SK-N-MC (cell line): Measurements from ENCODE around the gene UGT1A10.

Experiments
- DNase-seq: peaks from one replicate; pipeline ENCODE4 v3.0.0-alpha.2; 2011; ENCODE audit warnings: low read depth, low spot score
- H3K27ac ChIP-seq: fragments of 200-600 bp; sonication (generic); 2 replicates; pipeline ENCODE4 v1.5.1; 2016; ENCODE audit warnings: mixed run types
- H3K36me3 ChIP-seq: fragments of 200-600 bp; sonication (generic); 2 replicates; pipeline ENCODE4 v1.6.1; 2017; ENCODE audit warnings: antibody characterized with exemption, low read length, mixed read lengths; ENCODE audit not compliant: insufficient read depth
- H3K4me3 ChIP-seq: fragments of 200-600 bp; sonication (generic); 2 replicates; pipeline ENCODE4 v1.5.1; 2016
- H3K9ac ChIP-seq: fragments of 200-600 bp; sonication (generic); 2 replicates; pipeline ENCODE4 v1.8.0; 2017; ENCODE audit warnings: mixed run types, mixed read lengths; ENCODE audit not compliant: insufficient read length
- H3K9me3 ChIP-seq: fragments of 200-600 bp; sonication (generic); 2 replicates; pipeline ENCODE4 v1.6.1; 2017; ENCODE audit warnings: low read depth, mild to moderate bottlenecking, antibody characterized with exemption, low read length, moderate library complexity, mixed read lengths
- EZH2 ChIP-seq: fragments of 200-600 bp; sonication (generic); IDR thresholded peaks from one replicate; pipeline ENCODE4 v1.6.1; 2017; ENCODE audit warnings: antibody characterized with exemption
- FOXP2 ChIP-seq: optimal IDR thresholded peaks from 2 replicates; pipeline ENCODE3; 2011; ENCODE audit warnings: mild to moderate bottlenecking, moderate library complexity; ENCODE audit not compliant: insufficient read depth; ENCODE audit errors: extremely low read length, control extremely low read depth
- POLR2AphosphoS5 ChIP-seq: IDR thresholded peaks from 2 replicates; pipeline ENCODE4 v1.6.1; 2012; ENCODE audit warnings: mild to moderate bottlenecking, low read depth, low read length, borderline replicate concordance

Gene UGT1A10

DNA sequence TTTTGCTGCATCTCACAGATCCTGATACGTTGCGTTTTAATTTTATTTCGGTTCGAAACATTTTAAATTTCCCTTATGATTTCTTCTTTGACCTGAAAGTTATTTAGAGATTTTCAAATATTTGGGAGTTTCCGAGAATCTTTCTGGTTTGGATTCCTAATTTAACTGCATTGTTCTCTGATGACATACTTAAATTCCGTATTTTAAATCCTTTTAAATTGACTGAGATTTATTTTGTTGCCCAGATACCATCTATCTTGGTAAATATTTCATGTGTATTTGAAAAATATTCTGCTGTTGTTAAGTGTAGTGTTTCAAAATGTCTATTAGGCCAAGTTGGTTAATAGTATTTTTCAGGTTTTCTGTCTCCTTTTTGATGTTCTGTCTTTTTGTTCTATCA is 179.6 kb downstream of the UGT1A10 start:
- TF ChIP-seq FOXP2 (no peak), POLR2AphosphoS5 (no peak), EZH2 (no peak)
- no peak overlapping the region for H3K27ac ChIP-seq
- no peak overlapping the region for H3K9ac ChIP-seq
- H3K4me3 ChIP-seq, result no peak overlapping the region
- H3K9me3 ChIP-seq, result no peaks in the 10 kb centered on the region
- peaks cover 11% of the 10 kb centered on the region; the same call in 1 of the 2 replicates for H3K36me3 ChIP-seq
- no peak for DNase-seq

DNA sequence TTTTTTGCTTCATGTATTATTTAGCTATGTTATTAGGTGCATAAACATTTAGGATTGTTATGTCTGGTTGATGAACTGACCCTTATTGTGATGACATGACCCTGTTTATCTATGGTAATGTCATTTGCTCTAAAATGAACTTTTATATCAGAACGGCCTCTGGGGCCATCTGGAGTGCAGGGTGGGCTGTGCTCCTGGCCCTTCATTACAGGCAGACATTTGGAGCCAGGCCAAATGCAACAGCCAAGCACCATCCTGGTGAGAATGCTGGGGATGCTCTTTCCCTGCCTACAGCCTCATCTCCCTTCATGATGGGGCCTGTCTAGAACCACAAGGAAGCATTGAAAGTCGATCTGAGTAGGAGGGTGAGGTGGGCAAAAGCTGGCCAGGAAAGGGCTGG is 180.1 kb downstream of the UGT1A10 start:
- Histone ChIP-seq H3K36me3 (peaks cover 11% of the 10 kb centered on the region; the same call in 1 of the 2 replicates), H3K27ac (no peak overlapping the region), H3K9ac (no peak overlapping the region), H3K4me3 (no peak overlapping the region), H3K9me3 (no peaks in the 10 kb centered on the region)
- no peak for TF ChIP-seq POLR2AphosphoS5
- no peak for TF ChIP-seq FOXP2
- no peak for TF ChIP-seq EZH2
- no peak for DNase-seq

DNA sequence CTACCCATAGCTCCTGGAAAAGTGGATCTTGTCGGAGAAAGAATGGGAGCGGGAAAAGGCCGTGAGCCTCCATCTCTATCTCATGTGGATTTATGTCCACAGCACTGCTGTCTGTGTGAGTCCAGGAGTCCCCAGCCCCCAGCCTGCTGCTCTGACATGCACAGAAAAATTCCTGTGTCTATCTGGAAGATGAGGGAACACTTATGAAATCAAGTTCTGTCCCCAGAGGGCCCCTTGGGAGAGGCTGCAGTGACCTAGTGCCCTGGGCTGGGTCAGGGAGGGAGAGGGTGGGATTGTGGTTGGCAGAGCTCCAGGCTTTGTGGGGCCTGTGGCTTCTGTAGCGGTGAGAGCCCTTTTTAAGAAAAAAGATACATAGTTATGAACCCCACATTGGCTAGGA is 180.5 kb downstream of the UGT1A10 start:
- Histone ChIP-seq H3K27ac (no peak overlapping the region), H3K36me3 (peaks cover 11% of the 10 kb centered on the region; the same call in 1 of the 2 replicates), H3K9ac (no peak overlapping the region), H3K9me3 (no peaks in the 10 kb centered on the region), H3K4me3 (no peak overlapping the region)
- TF ChIP-seq EZH2 (no peak), POLR2AphosphoS5 (no peak), FOXP2 (no peak)
- no peak for DNase-seq

DNA sequence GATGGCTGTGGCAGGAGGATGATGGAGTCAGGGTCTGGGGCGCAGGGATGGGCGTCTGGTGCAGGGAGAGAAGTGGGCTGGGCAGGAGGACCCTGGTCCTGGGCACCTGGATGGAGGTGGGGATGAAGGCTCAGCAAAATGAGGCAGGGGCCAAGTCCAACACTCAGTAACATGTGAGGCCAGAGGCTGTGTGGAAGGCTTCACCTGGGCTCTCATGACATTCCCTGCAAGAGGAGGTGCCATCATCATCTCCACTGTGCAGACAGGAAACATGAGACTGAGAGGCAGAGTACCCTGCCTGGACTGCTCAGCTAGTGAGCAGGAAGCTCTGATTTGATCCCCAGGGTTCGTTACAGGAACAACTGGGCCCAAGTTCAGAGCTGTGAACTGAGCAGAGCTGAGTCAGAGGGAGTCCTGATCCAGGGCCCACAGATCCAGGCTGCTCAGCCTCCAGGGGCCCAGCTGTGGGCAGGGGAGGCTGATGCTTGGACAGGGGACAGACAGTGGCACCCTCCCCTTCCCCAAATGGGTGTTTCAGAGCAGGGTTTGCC is 181.2 kb downstream of the UGT1A10 start:
- Histone ChIP-seq H3K4me3 (no peak overlapping the region), H3K9ac (no peak overlapping the region), H3K36me3 (peaks cover 11% of the 10 kb centered on the region; the same call in 1 of the 2 replicates), H3K9me3 (no peaks in the 10 kb centered on the region), H3K27ac (no peak overlapping the region)
- no peak for DNase-seq
- TF ChIP-seq FOXP2 (no peak), POLR2AphosphoS5 (no peak), EZH2 (no peak)

DNA sequence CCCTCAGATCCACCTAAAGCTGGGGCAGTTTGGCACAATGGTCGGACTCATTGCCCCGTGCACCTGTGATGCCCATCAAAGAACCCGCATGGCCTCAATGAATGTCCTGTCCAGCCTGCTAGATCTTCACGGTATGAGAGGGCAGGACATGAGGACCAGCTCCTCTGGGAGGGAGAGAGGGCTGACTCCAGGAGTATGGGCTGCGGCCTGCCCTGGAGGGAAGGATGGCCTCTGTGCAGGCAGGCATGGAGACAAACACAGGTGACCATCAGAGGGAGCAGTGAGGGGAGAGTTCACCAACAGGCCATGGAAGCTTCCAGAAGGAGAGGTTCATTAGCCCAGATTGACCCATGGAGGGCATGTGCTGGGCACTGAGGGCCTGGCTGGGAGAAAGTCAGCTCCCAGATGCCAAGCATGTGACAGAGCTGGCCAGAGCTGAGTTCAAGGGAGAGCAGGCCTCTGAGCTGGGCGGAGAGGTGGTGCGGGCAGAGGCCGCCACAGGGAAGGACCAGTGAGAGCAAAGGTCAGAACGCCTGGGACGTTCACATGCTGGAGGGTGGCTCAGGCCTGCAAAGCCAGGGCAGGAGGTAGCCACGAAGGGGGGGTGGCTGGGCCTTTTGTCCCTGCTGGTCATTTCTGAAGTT is 181.9 kb downstream of the UGT1A10 start:
- TF ChIP-seq POLR2AphosphoS5 (no peak), FOXP2 (no peak)
- no peak overlapping the region for H3K27ac ChIP-seq
- no peak overlapping the region for H3K9ac ChIP-seq

DNA sequence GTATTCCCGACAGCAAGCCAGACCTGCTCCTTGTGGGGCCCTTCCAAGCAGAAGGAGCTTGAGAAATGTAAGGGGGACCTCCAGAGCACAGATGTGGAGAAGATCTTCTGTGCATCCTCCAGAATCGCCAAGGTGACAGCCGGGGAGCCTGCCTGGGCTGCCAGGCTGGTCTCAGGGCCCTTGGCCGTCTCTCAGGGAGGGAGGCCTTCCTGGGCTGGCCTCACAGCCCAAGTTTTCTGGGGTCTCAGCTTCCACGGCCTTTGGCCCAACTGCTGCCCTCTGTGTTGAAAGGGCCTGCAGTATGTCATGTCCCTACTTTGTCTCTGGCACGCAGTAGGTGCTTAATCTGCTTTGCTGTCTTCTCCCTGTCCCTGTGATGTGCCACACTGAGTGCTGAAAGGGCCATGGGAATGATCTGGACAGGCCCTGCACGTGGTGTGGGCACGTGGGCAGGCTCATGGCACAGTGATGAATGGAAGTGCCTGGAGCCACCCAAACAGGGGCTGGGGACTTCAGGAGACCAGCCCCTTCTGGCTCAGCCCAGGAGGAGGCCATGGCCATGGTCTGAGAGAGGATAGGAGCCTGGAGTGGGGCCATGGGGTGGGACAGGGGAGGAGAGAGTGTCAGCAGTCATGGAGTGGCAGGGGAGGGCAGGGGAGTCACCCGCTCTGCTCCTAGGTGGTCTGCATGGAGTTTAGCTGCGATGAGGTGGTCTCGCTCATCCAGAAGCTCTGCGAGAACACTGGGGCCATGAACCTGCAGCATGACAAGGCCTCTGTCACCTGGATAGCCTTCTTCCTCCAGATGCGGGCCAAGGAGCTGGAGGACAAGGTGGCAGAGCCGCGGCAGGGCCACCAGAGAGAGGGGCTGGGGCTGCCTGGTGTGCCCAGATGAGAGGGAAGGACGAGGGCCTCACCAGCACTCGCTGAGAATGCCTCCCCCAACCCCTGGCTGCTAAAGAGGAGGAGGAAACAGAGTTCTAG is 182.7 kb downstream of the UGT1A10 start:
- Histone ChIP-seq H3K36me3 (peaks cover 11% of the 10 kb centered on the region; the same call in 1 of the 2 replicates), H3K27ac (no peak overlapping the region), H3K4me3 (no peak overlapping the region), H3K9ac (no peak overlapping the region), H3K9me3 (no peaks in the 10 kb centered on the region)
- TF ChIP-seq POLR2AphosphoS5 (no peak), EZH2 (no peak), FOXP2 (no peak)
- no peak for DNase-seq

More for the DNA sequence above, 181.9 kb downstream of the UGT1A10 start:
- no peak for DNase-seq
- Histone ChIP-seq H3K4me3 (no peak overlapping the region), H3K9me3 (no peaks in the 10 kb centered on the region), H3K36me3 (peaks cover 11% of the 10 kb centered on the region; the same call in 1 of the 2 replicates)

DNA sequence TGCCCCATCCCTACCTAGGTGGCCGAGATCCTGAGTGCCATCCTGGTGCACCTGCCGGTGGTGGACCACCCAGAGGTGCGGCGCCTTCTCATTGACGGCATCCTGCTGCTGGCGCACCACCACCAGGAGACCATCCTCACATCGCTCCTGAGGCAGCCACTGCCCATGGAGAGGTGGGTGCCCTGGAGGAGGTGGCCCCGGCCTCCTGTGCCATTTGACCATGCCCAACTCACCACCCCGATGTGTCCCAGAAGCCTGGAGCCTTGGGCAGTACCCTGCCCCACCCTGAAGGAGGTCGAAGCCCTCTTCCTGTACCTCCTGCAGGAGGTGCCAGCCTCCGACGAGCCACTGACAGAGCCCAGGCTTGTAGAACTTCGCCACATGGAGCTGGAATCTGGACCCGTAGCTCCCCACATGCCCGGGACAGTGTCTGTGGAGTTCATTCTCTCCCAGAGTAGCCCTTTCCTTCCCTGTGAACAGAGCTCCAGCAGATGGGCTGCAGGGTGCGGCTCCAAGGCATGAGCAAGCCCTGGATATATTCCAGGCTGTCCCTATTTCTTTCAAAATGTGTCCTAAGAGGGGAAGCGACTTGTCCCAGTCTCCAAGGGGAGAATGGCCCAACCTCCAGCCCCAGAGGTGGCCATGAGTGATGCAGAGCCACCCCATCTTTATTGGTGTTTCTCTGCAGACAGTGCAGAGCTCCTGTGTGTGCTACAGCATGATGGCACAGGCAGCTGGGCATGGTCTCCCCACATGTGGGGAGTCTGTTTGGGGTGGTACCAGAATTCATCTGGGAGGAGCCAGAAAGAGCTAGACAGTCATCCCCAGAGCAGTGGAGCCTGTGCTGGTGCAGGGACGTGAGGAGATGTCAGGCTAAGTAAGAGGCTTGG is 183.9 kb downstream of the UGT1A10 start:
- H3K9me3 ChIP-seq, result no peaks in the 10 kb centered on the region
- DNase-seq, result no peak
- TF ChIP-seq FOXP2 (no peak), POLR2AphosphoS5 (no peak), EZH2 (no peak)
- peaks cover 7% of the 10 kb centered on the region; the same call in 1 of the 2 replicates for H3K36me3 ChIP-seq
- H3K9ac ChIP-seq, result no peak overlapping the region
- no peak overlapping the region for H3K27ac ChIP-seq
- no peak overlapping the region for H3K4me3 ChIP-seq
